ENCODE data around the gene CHD1. TPM values are rescaled to one million over a fixed set of nuclear protein-coding genes. Genes with fewer than 3 reads are reported as not detected.

The CHD1 gene
- total RNA-seq, 4 donors from 2014 or later, result 25.8 to 69.3 (median 34.5) TPM

DNA sequence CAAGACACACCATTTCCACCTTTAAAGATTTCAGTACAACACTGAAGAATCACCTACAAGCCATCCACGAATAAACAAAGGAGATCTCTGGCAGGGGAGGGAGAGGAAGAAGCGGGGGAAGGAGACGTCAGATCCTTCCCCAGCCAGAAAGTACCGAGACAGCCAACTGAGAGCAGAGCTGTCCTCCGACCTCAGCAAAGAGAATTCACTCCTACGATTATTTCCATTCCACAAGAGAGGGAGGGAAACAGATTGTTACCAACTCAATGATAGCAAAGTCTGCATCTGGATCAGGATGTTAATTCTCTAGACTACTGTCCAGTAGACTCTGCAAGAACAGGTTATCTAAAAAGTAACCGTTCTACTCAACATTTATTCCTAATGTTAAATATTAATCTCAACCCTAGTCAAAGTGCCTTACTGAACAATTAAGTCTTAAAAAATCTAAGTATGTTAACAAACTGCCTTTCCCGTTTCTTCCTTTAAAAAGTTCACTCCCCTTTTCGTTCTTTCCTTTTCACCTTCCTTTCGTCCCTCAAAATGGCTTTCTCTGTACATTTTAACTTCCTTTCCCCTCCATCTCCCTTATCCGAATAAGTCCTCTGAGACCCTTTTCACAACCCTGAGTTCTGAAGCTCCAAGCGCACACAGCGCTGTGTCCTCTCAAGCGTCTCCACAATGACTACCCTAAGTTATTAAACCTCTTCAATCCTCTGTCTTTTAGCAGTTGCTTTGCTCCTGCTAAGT is 1.4 kb downstream of the CHD1 start:
- no peaks in the 10 kb centered on the region for H3K9me3 ChIP-seq
- peaks cover 12 to 36% (median 27%) of the 10 kb centered on the region in 4 donors for H3K36me3 ChIP-seq
- peaks cover 21 to 56% (median 51%) of the 10 kb centered on the region in 4 donors for H3K4me1 ChIP-seq
- intact Hi-C loops (cut with DNase I), result loop anchor here (10.0 kb wide), 1 partner anchor 153 kb away; the partner anchor contains the start of gene RGMB
- no peak for DNase-seq (ENCODE audit: extremely low spot score)
- TF ChIP-seq, protein P1, sequence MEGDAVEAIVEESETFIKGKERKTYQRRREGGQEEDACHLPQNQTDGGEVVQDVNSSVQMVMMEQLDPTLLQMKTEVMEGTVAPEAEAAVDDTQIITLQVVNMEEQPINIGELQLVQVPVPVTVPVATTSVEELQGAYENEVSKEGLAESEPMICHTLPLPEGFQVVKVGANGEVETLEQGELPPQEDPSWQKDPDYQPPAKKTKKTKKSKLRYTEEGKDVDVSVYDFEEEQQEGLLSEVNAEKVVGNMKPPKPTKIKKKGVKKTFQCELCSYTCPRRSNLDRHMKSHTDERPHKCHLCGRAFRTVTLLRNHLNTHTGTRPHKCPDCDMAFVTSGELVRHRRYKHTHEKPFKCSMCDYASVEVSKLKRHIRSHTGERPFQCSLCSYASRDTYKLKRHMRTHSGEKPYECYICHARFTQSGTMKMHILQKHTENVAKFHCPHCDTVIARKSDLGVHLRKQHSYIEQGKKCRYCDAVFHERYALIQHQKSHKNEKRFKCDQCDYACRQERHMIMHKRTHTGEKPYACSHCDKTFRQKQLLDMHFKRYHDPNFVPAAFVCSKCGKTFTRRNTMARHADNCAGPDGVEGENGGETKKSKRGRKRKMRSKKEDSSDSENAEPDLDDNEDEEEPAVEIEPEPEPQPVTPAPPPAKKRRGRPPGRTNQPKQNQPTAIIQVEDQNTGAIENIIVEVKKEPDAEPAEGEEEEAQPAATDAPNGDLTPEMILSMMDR (IDR thresholded peaks at IDR 0.05), result no peak
- TF ChIP-seq POLR2AphosphoS5 (IDR thresholded peaks at IDR 0.05), result peak; percentile 95 to 97
- peak overlapping the region; percentile 84 to 94 (median 89) for H3K4me3 ChIP-seq
- WGBS, result under 1% methylated on average over 14 of the region's 14 CpGs
- H3K27me3 ChIP-seq, result no peaks in the 10 kb centered on the region
- peak overlapping the region; percentile 94 to 100 (median 100) for H3K27ac ChIP-seq (replicated peaks in 1 of 4)

DNA sequence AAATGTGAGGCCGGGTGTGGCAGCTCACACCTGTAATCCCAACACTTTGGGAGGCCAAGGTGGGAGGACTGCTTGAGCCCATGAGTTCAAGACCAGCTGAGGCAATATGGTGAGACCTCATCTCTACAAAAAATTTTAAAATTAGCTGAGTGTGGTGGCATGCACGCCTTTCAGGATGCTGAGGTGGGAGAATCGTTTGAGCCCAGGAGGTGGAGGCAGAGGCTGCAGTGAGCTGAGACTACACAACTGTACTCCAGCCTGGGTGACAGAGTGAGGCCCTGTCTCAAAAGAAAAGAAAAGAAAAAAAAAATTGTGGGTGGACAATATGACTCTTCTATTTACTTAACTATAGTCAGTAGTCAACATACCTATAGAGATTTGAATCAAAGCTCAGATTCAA is 4.8 kb downstream of the CHD1 start:
- Histone ChIP-seq H3K4me3 (no peak overlapping the region), H3K27ac (replicated peaks in 1 of 4) (no peak overlapping the region), H3K9me3 (no peaks in the 10 kb centered on the region), H3K36me3 (peaks cover 12 to 65% (median 39%) of the 10 kb centered on the region in 4 donors), H3K4me1 (peaks cover 12 to 55% (median 40%) of the 10 kb centered on the region in 4 donors), H3K27me3 (no peaks in the 10 kb centered on the region)
- WGBS, result 84% methylated on average over 3 of the region's 3 CpGs
- DNase-seq (ENCODE audit: extremely low spot score), result no peak
- TF ChIP-seq POLR2A (IDR thresholded peaks at IDR 0.05; ENCODE audit: low read depth), result no peak
- no peak for TF ChIP-seq POLR2AphosphoS5 (IDR thresholded peaks at IDR 0.05)
- TF ChIP-seq EP300 (IDR thresholded peaks at IDR 0.05), result no peak
- TF ChIP-seq, protein P1 (IDR thresholded peaks at IDR 0.05), result no peak
- intact Hi-C loops (cut with DNase I), result loop anchor here (10.0 kb wide), 1 partner anchor 149 kb away; the partner anchor contains the start of gene RGMB

DNA sequence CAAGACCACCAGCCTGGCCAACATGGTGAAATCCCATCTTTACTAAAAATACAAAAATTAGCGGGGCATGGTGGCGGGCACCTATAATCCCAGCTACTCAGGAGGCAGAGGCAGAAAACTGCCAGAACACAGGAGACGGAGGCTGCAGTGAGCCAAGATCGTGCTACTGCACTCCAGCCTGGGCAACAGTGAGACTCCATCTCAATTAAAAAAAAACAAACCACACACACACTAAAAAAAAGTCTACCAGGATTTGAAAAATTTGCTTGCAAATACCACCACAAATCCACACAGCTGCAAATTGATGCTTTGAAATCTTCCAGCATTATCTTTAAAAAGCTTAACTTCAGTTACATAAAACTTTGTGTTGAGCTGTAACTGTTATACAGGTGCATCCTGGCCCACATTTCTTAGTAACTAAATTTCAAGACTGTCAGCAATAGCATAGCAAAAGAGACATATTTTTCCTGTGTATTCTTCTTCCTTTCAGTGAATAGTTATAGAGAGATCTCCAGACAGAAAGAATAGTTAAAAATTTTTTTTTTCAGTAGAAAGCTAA is 6.8 kb downstream of the CHD1 start:
- intact Hi-C loops (cut with DNase I), result loop anchor here (10.0 kb wide), 1 partner anchor 147 kb away; the partner anchor contains the start of gene RGMB
- TF ChIP-seq POLR2A (IDR thresholded peaks at IDR 0.05; ENCODE audit: low read depth), result no peak
- TF ChIP-seq POLR2AphosphoS5 (IDR thresholded peaks at IDR 0.05), result no peak
- no peak for TF ChIP-seq EP300 (IDR thresholded peaks at IDR 0.05)
- H3K27ac ChIP-seq (replicated peaks in 1 of 4), result no peak overlapping the region
- DNase-seq (ENCODE audit: extremely low spot score), result no peak
- no peaks in the 10 kb centered on the region for H3K27me3 ChIP-seq
- H3K36me3 ChIP-seq, result peaks cover 17 to 70% (median 43%) of the 10 kb centered on the region in 4 donors
- H3K4me3 ChIP-seq, result no peak overlapping the region
- H3K9me3 ChIP-seq, result no peaks in the 10 kb centered on the region
- 97% methylated on average over 4 of the region's 4 CpGs for WGBS
- peaks cover 15 to 63% (median 39%) of the 10 kb centered on the region in 4 donors for H3K4me1 ChIP-seq

GRCh38 chr5:98917433-98917832 is 11.4 kb downstream of the CHD1 start:
- Histone ChIP-seq H3K4me3 (no peak overlapping the region), H3K4me1 (peaks cover 10 to 59% (median 40%) of the 10 kb centered on the region in 4 donors), H3K27me3 (no peaks in the 10 kb centered on the region), H3K36me3 (peaks cover 5 to 39% (median 17%) of the 10 kb centered on the region in 4 donors), H3K9me3 (no peaks in the 10 kb centered on the region), H3K27ac (replicated peaks in 1 of 4) (no peak overlapping the region)
- no peak for DNase-seq (ENCODE audit: extremely low spot score)
- TF ChIP-seq, protein P1 (IDR thresholded peaks at IDR 0.05), result no peak
- TF ChIP-seq POLR2AphosphoS5 (IDR thresholded peaks at IDR 0.05) (no peak), EP300 (IDR thresholded peaks at IDR 0.05) (no peak), POLR2A (IDR thresholded peaks at IDR 0.05; ENCODE audit: low read depth) (no peak)
- intact Hi-C loops (cut with DNase I), result no loop called here
- WGBS, result 74% methylated on average over 2 of the region's 2 CpGs

DNA sequence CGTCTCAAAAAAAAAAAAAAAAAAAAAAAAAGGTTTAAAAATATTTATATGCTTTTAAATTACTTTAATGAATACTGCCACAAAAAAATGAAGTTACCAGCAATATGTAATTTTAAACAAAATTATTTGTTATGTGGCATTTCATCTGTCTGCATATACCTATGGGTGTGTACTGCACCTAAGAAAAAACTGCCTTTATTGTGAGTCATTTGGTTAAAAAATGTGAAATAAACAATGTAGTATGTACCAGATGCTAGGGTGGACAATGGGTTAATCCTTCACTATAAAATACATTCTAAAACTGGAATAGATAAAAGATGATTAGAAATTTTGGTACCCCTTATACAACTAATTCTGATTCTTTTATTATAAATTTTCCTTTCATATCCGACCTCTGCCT is 12.3 kb downstream of the CHD1 start:
- no peak overlapping the region for H3K27ac ChIP-seq (replicated peaks in 1 of 4)
- no peak overlapping the region for H3K4me3 ChIP-seq
- peaks cover 10 to 55% (median 34%) of the 10 kb centered on the region in 4 donors for H3K4me1 ChIP-seq
- H3K27me3 ChIP-seq, result no peaks in the 10 kb centered on the region
- intact Hi-C loops (cut with DNase I), result no loop called here
- H3K36me3 ChIP-seq, result peaks cover 5 to 33% (median 14%) of the 10 kb centered on the region in 4 donors
- TF ChIP-seq EP300 (IDR thresholded peaks at IDR 0.05), result no peak
- TF ChIP-seq, protein P1 (IDR thresholded peaks at IDR 0.05), result no peak
- TF ChIP-seq POLR2A (IDR thresholded peaks at IDR 0.05; ENCODE audit: low read depth), result no peak
- TF ChIP-seq POLR2AphosphoS5 (IDR thresholded peaks at IDR 0.05), result no peak
- H3K9me3 ChIP-seq, result no peaks in the 10 kb centered on the region
- DNase-seq (ENCODE audit: extremely low spot score), result no peak
- 48% methylated on average over 2 of the region's 2 CpGs for WGBS

All from esophagus muscularis mucosa (tissue), 4 donors.